ENCODE results near the gene EFNB2.

The EFNB2 gene

DNA sequence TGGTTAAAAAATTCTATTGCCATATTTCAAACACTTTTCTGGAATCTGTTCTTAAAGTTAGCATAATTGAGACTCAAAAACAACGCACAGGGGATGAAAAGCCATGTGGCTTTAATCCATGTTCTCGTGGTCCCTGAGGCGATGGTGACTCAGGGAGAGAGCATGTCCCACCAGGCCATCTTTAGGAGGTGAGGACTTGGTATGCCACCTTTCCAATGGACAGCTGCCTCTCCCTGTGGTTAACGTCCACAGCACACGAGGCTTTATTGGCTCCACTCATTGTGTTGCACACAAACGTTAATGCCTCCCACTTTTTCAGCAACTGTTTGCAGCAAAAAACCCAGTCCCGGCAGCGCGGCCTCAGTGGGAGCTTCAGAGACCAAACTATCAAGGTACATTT, 51.4 kb downstream of the EFNB2 start:
- DNase-seq (ENCODE audit: low spot score), result no peak

DNA sequence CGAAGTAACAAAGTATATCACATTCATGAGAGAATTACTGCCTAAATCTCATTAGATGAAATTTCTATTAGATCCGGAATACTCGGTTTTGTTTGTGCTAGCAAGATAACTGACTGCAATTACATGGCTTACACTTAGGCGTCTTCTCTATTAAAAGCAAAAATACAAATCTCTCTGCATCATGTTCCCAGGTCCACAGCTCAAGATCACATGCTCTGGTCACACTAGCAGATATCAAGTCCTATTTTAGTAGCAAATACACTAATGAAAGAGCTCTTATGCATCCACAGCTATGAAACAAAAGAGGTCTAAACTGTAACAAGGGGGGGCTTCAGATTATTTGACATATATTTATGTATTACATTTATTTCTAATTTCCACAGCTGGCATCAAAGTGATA, 53.5 kb downstream of the EFNB2 start:
- DNase-seq (ENCODE audit: low spot score), result no peak

DNA sequence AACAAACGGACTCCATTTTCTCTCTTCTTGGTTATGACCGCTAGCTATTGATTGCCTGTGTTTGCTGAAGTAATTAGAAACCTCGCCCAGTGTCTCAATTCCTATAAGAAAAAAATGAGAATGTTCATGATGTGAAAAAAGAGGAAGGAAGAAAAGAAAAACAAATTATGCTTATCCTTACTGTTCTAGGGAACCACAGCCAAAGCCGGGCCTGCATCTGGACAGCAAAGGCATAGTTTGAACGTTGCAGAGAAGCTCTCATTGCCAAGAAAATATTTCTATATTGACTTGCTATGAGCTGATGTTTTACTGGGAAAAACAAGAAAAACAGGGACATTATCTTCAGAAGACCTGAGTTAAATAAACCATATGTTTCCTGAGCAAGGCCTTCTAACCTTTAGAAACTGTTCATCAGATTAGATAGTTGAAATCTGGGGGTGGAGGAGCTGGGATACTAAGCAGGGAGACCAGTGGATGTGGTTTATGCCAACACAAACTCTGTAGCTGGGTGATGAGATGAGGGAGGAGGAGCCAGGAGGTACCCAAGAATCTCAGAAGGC, 55.0 kb downstream of the EFNB2 start:
- no peak for DNase-seq (ENCODE audit: low spot score)

DNA sequence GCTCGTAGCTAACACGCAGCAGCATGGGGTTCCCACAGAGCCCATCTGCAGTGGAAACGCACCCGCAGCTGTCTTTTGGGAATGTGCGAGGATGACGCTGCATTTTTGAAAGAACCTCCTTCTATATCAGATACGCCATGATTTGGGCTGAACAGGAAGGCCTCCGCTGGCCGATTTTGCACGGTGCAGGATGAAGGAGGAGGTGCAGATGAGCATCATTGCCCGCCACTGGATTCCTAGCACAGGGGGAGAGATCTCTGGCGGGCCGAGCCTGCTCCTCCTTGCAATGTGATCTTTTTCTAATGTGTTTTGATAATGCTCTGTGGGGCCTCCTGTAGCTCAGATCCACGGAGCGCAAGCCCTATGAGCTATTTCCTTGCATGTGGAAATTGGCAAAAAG, 55.5 kb downstream of the EFNB2 start:
- DNase-seq (ENCODE audit: low spot score), result no peak

DNA sequence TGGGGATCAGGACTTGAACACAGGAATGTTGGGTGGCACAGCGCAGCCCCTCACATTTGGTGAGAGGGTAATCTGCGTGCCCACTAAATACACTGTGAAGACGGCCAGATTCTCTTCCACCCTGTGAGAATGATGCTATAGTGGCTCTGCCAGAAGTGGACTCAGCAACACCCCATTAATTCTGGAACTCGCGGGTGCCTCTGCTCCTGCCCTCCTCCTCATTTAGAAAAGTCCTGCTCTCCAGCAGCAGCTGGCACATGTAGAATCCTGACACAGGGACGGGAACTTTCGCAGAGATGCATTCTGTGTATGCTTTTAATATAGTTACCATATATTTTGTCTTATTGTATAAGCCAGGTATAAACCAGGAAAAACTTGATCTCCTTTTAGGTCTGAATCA, 57.3 kb downstream of the EFNB2 start:
- no peak for DNase-seq (ENCODE audit: low spot score)

DNA sequence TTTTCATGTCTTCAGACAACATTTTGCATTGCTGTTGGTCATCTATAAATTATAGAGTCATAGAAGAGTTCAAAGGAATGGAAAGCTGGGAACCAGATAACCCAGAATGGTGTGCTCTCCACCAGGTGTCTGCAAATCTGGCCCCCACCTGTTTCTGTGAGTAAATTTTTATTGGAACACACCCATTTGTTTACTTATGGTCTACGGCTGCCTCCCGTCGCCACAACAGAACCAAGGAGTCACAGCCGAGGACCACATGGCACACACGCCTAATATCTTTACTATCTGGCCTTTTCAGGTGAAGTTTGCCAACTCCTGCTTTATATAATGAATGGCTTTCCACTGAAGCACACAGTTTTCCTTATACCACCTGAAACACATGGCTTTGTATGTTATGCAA, 58.2 kb downstream of the EFNB2 start:
- no peak for DNase-seq (ENCODE audit: low spot score)

DNA sequence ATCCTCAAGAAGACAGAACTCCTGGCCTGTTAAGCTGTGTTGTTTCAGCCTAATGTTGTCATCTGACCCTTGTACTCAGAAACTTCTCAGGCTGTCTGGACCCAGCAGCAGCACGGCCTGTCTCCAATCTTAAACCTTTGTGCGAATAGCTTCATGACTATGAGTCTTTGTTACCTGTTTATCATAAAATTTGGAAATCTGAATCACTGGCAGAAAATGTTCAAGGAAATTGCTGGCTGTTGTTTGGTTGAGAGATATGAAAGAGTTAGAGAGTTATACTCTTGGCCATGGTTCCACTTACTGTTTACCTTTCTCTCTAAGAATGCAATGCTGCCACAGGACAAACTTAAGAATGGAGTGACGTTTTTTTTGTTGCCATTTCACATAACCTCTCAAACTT, 59.6 kb downstream of the EFNB2 start:
- no peak for DNase-seq (ENCODE audit: low spot score)

DNA sequence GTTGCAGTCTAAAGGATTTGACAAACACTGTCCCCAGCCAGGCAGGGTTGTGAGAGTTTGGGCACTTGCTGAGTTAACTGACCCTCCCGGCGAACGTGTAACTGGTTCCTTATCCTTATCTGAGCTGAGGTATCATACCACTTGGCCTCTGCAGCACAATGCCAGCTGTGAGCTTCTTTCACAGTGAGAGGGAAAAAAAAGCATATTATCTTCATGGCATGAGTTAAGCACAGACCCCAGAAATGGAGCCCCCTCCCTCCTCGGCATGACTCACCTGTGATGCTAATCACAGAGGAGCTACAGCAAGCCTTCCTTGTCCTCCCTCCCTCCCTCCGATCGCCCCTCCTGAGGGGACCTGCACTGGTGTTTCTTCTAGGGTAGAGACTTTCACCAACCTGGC, 60.5 kb downstream of the EFNB2 start:
- no peak for DNase-seq (ENCODE audit: low spot score)

DNA sequence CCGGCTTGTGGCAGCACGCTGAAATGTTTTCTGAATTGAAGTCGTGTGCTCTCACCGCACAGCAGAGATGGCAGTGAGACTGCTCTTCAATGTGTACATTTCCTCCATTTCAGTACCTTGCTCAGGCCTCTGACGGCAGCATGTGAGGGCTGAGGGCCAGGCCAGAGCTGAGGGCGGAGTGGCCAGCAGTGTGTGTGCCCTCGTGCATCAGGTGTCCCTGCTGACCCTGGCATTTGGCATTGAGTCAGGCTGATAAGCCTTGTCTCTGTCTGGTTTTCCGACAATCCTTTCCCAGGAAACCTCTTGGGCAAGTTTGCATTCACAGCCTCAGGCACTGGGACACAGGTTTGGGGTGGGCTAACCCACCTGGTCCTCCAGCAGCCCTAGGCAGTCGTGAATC, 62.3 kb downstream of the EFNB2 start:
- no peak for DNase-seq (ENCODE audit: low spot score)

DNA sequence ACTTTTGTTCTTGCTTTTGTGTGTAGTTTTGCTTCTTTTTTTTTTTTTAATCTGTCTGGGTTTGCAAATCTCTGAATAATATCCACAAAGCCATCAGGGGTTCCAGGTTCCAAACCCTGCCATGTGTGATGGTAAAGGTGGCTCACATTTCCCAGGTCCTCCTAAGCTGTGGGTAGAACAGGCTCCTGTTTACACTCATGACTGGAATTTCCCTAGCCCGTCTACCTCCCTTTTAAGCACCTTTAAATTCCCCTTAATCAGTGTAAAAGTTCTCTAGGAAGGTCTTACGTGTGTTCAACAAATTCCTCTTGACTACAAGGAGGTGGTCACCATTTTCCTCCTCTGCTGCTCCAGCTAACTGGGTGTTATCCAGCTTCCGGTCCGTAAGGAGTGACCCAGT, 62.8 kb downstream of the EFNB2 start:
- no peak for DNase-seq (ENCODE audit: low spot score)

DNA sequence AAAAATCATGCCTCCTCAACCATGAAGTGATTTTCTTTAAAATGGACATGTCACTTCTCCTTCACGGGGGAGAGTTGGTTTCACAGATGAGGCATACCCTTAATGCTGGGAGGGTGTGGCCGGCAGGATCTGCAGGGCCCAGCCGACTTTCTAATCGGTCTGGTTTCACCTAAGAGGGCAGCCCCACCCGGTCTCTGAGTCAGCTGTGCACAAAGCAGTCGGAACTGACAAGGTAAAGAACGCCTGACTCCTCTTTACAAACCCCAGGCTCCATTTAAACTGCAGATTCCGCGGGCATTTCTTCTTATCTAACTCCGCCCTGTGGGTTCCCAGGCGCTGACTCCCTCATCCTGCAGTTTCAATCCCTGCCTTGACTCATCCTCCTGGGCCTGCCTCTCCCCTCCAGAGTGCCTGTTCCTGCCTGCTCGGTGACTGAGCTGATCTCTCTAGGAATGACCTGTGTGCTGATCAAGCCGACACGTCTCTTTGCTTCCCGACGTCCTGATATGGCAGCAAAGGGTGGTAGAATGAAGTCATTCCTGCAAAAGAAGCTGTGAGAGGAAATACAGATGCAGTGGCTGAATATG, 63.4 kb downstream of the EFNB2 start:
- DNase-seq (ENCODE audit: low spot score), result no peak

DNA sequence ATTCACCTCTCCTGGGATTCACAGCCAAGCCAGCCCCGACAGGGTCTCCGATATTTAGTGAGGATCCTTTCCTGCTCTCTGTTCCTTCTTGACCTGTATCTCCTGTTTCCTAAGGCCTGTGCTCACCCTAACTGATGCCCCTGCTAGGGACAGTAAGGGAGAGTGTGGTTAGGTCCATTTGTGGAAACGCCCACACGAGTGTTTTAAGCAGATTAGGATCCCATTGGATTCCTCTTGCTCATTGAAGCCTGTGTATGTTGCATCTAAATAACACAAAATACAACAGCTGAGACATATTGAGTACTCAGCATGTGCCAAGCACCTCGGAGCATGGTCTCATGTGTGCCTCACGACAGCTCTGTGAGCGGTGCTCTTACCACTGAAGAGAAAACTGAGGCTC, 64.9 kb downstream of the EFNB2 start:
- DNase-seq (ENCODE audit: low spot score), result no peak

DNA sequence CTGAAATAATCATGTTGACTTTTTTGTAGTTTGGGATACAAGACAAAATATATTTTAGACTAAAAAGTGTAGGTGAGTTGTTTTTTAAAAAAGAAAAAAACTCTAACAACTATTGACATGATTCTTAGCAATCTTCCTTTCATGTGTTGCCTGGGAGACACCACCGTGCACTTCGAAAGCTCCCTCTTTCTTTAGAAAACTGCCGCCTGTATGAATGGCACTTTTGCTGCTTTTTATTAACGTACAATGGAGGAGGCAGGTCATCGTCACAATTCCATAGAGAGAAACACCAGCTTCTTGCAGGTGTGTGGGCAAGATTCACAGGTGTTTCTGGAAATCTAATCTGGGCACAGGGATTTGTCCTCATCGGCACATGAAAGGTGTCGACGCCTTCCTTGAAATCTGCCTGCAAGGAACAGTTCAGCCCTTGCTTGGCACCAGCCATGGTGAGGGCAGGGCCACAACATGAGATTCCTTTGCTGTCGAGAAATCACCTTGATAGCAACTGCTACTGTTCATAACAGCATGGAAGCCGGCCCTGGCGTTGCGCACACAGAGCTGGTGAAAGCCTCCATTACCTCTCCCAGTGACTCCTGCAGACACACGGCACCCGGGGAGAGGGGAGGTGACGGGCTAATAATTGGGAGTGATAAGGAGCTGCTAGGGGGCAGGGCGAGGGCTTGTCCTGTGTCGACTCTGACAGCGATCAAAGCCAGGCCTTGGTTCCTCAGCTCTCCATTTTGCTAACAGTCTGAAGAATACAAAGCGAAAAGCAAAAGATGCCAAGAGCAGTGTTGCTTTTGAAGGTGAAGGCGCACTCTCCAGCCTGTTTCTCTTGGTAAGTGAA, 66.5 kb downstream of the EFNB2 start:
- no peak for DNase-seq (ENCODE audit: low spot score)

DNA sequence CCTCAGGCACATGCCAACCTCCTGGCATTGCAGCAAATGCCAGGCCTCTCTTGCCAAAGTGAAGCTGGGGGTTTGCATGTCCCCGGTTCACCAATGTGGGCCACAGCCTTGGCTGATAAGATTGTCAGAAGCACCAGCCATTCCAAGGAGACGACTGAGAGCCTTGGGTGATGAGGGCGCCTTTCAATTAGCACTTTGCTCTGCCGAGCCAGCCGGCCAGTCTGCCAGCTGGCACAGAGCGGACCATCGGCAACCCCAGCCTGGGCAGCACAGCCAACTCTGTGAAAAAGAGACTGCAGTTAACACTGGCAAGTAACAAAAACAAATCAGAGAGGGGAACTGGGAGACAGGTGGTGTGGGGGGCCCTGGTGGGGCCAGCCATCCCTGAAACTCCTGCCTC, 67.3 kb downstream of the EFNB2 start:
- DNase-seq (ENCODE audit: low spot score), result peak; percentile 71

DNA sequence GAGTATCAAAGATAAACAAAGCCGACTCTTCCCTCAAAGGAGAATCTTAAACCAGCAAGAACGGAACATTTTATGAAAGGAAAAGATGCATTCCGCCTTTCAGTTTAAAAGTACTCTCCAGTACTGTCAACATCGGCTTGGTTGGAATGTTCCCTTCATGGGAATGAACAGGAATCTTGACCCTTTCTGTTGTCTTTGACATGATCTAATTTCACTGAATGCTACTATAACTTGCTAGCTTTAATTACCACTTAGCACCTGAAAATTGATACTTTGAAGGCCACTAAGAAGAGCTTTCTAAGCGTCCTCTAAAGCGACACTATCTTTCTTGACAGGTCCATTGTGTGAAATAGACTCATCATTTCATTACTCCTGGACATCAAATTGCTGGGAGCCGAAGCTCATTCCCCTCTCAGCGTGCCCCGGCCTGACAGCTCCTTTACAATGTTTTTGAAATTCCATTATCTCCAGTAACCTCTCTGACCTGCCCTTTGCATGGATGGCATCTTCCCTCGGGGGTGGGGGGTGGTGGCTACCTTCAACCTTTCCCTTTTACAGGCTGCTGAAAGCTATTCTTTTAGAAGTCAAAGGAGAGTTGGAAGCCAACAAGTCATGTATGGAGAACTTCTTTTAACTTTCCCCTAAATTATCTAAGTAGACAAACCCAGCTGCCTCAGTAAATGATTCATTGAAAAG, 67.9 kb downstream of the EFNB2 start:
- no peak for DNase-seq (ENCODE audit: low spot score)

DNA sequence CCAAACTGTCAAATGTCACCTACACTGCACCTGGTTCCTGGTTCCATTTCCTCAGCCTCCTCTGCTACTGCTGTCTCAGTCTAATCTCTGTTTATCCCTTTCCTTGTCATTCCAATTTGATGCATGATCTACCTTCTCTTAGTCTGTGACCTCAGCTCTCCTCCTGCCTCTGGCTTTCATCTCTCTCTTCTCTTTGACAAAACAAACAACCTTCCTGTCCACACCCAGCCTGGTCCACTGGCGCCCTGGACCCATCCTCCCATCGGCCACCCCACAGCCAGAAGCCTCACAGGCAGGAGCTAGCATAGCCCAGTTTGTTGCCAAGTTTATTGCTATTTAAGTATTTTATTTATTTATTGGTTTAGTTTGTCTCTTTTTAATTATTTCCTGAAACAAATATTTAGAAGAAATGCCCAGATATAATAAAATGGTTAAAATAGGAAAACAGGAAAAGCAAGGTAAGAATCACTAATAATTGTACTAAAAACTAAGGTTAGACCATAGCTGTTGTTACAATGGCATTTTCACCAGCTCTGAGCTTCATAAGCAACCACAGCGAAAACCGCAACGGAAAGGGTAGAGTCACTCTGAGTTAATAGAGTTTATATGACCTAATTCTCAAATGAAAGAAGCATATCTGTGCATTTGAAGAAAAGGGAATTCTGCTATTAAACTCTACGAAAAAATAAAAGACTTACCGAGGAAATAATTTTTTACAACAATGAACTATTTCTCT, 68.6 kb downstream of the EFNB2 start:
- DNase-seq (ENCODE audit: low spot score), result no peak

DNA sequence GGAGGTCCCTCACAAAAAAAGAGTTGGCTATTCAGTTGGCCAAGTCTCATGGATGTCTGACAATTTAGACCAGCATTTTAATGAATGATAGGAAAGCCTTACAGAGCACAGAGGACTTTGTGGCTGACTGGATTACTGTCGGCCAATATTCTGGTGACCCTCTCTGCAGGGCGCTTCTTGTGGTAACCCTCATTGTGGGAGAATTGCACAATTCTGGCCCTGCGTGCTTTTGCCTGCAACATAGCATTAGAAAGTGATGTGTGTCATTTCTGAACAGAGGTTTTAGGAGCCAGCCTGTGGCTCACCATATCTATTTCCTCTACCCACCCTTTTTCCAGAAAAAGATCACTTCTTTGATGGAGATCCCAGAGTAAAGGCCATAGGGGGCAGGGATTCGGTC, 71.4 kb downstream of the EFNB2 start:
- no peak for DNase-seq (ENCODE audit: low spot score)

DNA sequence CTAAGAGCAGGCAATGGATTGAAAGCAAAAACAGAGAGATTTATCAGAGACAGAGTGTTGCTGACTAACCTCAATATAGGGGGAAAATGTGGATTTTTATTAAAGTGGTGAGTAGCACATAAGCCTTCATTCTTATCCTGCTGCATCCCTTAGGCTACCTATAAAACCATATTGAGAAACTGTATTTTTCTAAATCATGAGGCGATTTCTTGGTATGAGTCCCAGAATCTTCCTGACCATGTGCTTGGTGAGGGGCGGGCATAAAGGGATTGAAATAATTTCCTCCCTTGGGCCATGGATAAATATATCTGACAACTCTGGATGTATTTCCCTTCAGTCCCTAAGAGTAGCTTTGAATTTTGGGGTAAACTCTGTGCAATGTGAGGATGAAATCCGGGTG, 72.8 kb downstream of the EFNB2 start:
- no peak for DNase-seq (ENCODE audit: low spot score)

DNA sequence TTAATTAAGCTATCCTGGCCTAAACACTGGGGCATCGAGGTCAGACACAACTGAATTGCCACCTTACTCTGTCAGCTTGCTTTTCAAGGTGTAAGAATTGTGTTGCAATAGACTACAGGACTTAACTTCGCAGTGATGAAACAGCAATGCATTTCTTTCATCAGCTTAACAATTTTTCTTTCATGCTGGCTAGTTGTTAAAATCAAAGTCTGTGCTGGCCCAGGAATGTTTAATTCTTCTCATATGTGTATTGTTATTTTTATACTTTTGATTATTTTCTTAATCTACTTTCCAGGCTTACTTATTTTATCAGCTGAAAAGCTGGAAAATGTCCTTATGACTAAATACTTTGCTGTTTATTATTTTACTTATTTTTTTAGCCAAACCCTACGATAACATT, 79.7 kb downstream of the EFNB2 start:
- DNase-seq (ENCODE audit: low spot score), result no peak

DNA sequence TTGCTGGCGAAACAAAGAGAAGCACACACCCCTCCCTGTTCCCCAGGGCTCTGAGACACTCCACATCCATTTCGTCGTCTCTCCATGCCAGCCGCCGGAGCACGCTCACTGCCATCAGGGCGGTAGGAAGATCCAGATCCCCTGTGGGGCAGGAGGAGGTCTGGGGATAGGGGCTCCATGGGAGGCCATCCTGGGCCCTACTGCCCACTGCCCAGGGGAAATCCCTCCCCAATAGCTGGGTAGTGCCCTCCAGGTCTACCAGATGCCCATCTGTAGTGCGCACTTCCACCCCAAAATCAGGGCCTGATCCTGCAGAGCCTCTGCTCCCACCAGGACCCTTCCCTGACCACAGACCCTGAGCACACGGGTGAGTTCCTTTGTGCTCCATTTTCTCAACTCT, 80.3 kb downstream of the EFNB2 start:
- no peak for DNase-seq (ENCODE audit: low spot score)

DNA sequence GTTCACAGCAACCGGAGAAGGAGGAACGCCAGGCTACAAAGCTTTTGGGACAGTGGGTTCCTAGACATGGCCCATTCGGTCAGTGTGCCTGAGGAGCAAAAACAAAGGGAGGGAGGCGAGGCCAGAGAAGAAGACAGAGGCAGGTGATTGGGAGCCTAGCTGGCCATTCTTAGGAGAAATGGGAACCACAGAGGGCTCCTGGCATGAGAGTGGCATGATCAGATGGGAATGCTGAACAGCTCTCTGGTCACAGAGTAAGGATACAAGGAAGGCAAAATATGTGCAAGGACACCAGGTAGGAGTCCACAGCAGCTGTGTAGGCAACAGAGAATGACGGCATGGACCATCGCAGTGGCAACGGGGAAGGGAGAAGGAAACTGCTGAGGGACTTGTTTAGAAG, 82.4 kb downstream of the EFNB2 start:
- DNase-seq (ENCODE audit: low spot score), result no peak

DNA sequence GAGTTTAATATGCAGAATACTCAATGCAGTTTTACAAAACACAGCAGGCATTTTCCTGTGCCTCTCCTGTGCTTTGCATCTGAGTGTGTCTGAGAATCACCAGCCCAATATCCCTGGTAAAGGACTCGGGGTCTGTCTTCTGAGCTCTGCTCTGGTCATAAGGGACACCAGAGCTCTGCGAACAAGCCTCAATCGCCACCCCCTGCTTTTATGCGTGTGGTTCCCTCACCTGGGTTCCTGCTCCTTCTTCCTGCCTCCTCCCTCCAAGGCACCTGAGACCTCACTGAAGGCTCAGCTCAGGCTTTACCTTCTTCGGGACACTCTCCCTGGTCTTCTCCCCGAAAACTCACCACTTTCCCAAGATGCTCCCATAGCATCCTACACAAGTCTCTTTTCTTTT, 84.5 kb downstream of the EFNB2 start:
- DNase-seq (ENCODE audit: low spot score), result no peak
